Mesendoderm (in vitro differentiated cells): Measurements from ENCODE around the gene ALDH8A1.

Source experiments
- DNase-seq: peaks from one replicate; pipeline ENCODE4 v3.0.0; 2013
- H2AK5ac ChIP-seq: 2 replicates; pipeline ENCODE4 v1.6.1; 2013; ENCODE audit warnings: low read length, inconsistent platforms
- H2BK120ac ChIP-seq: 2 replicates; pipeline ENCODE4 v1.6.1; 2013; ENCODE audit warnings: low read depth, mild to moderate bottlenecking, low read length, moderate library complexity, mixed read lengths
- H2BK15ac ChIP-seq: replicated peaks from 2 replicates; pipeline ENCODE4 v1.6.1; 2013; ENCODE audit warnings: low read depth, mild to moderate bottlenecking, moderate library complexity
- H2BK5ac ChIP-seq: 2 replicates; pipeline ENCODE4 v1.6.1; 2013; ENCODE audit warnings: low read length, inconsistent platforms
- H3K18ac ChIP-seq: 2 replicates; pipeline ENCODE4 v1.6.1; 2013; ENCODE audit warnings: mild to moderate bottlenecking, low read length, mixed read lengths
- H3K23ac ChIP-seq: one replicate; pipeline ENCODE4 v1.6.1; 2013; ENCODE audit warnings: low read length
- H3K27ac ChIP-seq: 2 replicates; pipeline ENCODE4 v1.5.1; 2013; ENCODE audit warnings: low read depth, mild to moderate bottlenecking, inconsistent platforms, low read length, moderate library complexity
- H3K27me3 ChIP-seq: 2 replicates; pipeline ENCODE4 v1.6.1; 2013; ENCODE audit warnings: low read length, control low read depth, mild to moderate bottlenecking, inconsistent platforms; ENCODE audit not compliant: insufficient read depth, poor library complexity
- H3K36me3 ChIP-seq: 2 replicates; pipeline ENCODE4 v1.6.1; 2013; ENCODE audit warnings: low read length, inconsistent platforms; ENCODE audit not compliant: control insufficient read depth, insufficient read depth
- H3K4ac ChIP-seq: one replicate; pipeline ENCODE4 v1.6.1; 2013; ENCODE audit warnings: low read depth, mild to moderate bottlenecking, low read length, moderate library complexity
- H3K4me1 ChIP-seq: 2 replicates; pipeline ENCODE4 v1.6.1; 2013; ENCODE audit warnings: low read depth, low read length, inconsistent platforms; ENCODE audit not compliant: control insufficient read depth
- H3K4me2 ChIP-seq: 2 replicates; pipeline ENCODE4 v1.6.1; 2013; ENCODE audit warnings: low read length
- H3K4me3 ChIP-seq: 2 replicates; pipeline ENCODE4 v1.5.1; 2013; ENCODE audit warnings: mild to moderate bottlenecking, low read length
- H3K56ac ChIP-seq: one replicate; pipeline ENCODE4 v1.6.1; 2013; ENCODE audit warnings: low read length
- H3K79me1 ChIP-seq: 2 replicates; pipeline ENCODE4 v1.6.1; 2013; ENCODE audit warnings: low read length, inconsistent platforms
- H3K79me2 ChIP-seq: 2 replicates; pipeline ENCODE4 v1.6.1; 2013; ENCODE audit warnings: mild to moderate bottlenecking, low read length; ENCODE audit not compliant: control insufficient read depth, insufficient read depth
- H3K9ac ChIP-seq: 2 replicates; pipeline ENCODE4 v1.6.1; 2013; ENCODE audit warnings: low read length, inconsistent platforms
- H4K5ac ChIP-seq: one replicate; pipeline ENCODE4 v1.6.1; 2013; ENCODE audit warnings: low read length
- H4K8ac ChIP-seq: one replicate; pipeline ENCODE4 v1.6.1; 2013; ENCODE audit warnings: low read depth, mild to moderate bottlenecking, control low read depth, low read length, moderate library complexity
- WGBS: extraction: QIAGEN DNeasy Blood & Tissue Kit; methylation state at CpG from one replicate; pipeline ENCODE4 v1.1.7; 2013; ENCODE audit warnings: low lambda C conversion rate, missing lambda C conversion rate; ENCODE audit not compliant: insufficient coverage; ENCODE audit errors: extremely low coverage; 5-methylcytosine and 5-hydroxymethylcytosine counted together

Gene ALDH8A1

DNA sequence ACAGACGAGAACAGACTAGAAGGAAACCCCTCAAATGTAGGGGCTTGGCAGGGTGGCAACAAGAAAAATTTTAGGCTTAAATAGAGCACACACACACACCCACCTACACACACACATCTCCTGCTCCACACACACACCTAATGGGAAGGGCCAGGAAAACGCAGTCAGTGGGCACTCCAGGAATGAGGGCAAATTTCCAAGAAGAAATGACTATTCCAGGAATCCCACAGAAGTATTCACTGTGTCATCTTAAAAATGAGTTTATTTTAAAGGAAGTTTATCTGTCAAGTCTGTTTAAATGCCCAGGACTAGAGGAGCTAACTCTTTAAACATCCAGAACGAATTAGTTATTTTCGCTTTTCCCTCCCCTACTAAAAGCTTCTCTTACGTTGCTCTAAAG lies 13.0 kb downstream of the ALDH8A1 start:
- Histone ChIP-seq H3K18ac (no peak overlapping the region), H3K79me2 (no peaks in the 10 kb centered on the region), H2BK120ac (no peak overlapping the region), H4K8ac (no peak overlapping the region), H4K5ac (no peak overlapping the region), H3K23ac (no peak overlapping the region), H3K4me2 (no peak overlapping the region), H3K36me3 (no peaks in the 10 kb centered on the region), H3K79me1 (no peaks in the 10 kb centered on the region), H2AK5ac (no peak overlapping the region), H3K27ac (no peak overlapping the region), H2BK15ac (no peak overlapping the region), H3K9ac (no peak overlapping the region), H3K56ac (no peak overlapping the region), H3K27me3 (no peaks in the 10 kb centered on the region), H3K4me1 (peaks cover 4% of the 10 kb centered on the region), H3K4me3 (no peak overlapping the region), H2BK5ac (no peak overlapping the region), H3K4ac (no peak overlapping the region)
- no peak for DNase-seq
- WGBS, result no CpG with 5 or more reads among the region's 5 CpGs

DNA sequence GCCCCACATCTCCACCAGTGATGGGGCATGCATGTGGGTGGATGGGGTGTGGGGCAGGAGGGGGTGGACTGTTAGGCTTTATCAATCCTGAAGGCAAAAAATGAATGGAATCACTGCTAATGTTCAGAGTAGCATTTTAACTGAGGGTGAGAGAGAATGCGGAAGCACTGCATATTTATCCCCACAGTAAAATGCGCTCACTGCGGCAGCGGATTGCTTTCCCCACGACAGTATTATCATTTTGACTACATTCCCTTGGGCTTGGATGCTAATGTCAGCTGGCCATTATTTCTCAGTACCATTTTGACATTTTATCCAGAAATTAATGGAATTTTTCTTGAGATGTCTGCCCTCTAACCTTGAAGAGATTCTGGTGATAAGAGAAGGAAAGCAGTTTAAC lies 13.4 kb downstream of the ALDH8A1 start:
- no peak overlapping the region for H3K27ac ChIP-seq
- WGBS, result no CpG with 5 or more reads among the region's 5 CpGs

DNA sequence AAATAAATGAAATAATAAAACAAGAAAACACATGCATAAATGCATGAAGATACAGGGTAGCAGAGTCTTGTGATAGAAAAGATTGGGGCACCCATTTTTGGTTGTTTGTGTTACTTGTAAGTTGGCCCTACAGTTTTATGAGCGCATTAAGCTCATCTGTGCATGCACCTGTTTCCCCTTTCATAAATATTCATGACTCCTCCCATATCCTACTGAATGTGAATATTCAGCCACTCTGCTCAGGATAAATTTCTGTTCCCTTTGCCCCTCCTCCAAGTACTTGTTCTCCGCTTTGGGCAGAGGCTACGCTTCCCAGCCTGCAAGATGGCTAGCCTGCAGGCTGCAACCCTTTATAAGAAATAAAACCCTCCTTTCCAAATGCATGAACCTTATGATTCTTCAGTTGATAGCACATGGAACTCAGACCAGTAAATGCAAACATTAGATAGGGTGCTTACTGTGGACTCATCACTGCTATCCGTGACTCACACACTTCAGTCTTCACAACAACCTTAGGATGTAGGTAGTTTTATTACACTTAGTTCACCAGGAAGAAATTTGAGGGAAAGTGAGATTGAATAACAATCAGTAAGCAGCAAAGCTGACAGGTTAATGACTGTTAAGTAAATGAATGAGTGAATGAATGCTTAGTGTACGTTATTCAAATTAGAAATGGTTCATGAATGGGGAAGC lies 15.0 kb downstream of the ALDH8A1 start:
- no peak overlapping the region for H3K27ac ChIP-seq
- H3K18ac ChIP-seq, result no peak overlapping the region
- no peak overlapping the region for H3K9ac ChIP-seq
- H2BK15ac ChIP-seq, result no peak overlapping the region
- H4K8ac ChIP-seq, result no peak overlapping the region
- H3K79me1 ChIP-seq, result no peaks in the 10 kb centered on the region
- H2BK5ac ChIP-seq, result no peak overlapping the region
- no peak overlapping the region for H2AK5ac ChIP-seq
- no peak overlapping the region for H3K4me2 ChIP-seq
- H4K5ac ChIP-seq, result no peak overlapping the region
- no peaks in the 10 kb centered on the region for H3K79me2 ChIP-seq
- peaks cover 4% of the 10 kb centered on the region for H3K4me1 ChIP-seq
- H3K23ac ChIP-seq, result no peak overlapping the region
- no peak for DNase-seq
- no peak overlapping the region for H3K4ac ChIP-seq
- H3K36me3 ChIP-seq, result no peaks in the 10 kb centered on the region
- no peak overlapping the region for H3K56ac ChIP-seq
- no peak overlapping the region for H3K4me3 ChIP-seq
- no peak overlapping the region for H2BK120ac ChIP-seq
- WGBS, result no CpG with 5 or more reads among the region's 5 CpGs
- H3K27me3 ChIP-seq, result no peaks in the 10 kb centered on the region

More for the DNA sequence above, 13.4 kb downstream of the ALDH8A1 start:
- Histone ChIP-seq H3K9ac (no peak overlapping the region), H2AK5ac (no peak overlapping the region), H3K23ac (no peak overlapping the region), H3K79me2 (no peaks in the 10 kb centered on the region), H2BK5ac (no peak overlapping the region), H3K27me3 (no peaks in the 10 kb centered on the region), H2BK15ac (no peak overlapping the region), H3K4me1 (peaks cover 4% of the 10 kb centered on the region), H3K4ac (no peak overlapping the region), H4K8ac (no peak overlapping the region), H3K56ac (no peak overlapping the region), H3K4me2 (no peak overlapping the region), H2BK120ac (no peak overlapping the region), H4K5ac (no peak overlapping the region), H3K4me3 (no peak overlapping the region), H3K79me1 (no peaks in the 10 kb centered on the region), H3K36me3 (no peaks in the 10 kb centered on the region), H3K18ac (no peak overlapping the region)
- no peak for DNase-seq

DNA sequence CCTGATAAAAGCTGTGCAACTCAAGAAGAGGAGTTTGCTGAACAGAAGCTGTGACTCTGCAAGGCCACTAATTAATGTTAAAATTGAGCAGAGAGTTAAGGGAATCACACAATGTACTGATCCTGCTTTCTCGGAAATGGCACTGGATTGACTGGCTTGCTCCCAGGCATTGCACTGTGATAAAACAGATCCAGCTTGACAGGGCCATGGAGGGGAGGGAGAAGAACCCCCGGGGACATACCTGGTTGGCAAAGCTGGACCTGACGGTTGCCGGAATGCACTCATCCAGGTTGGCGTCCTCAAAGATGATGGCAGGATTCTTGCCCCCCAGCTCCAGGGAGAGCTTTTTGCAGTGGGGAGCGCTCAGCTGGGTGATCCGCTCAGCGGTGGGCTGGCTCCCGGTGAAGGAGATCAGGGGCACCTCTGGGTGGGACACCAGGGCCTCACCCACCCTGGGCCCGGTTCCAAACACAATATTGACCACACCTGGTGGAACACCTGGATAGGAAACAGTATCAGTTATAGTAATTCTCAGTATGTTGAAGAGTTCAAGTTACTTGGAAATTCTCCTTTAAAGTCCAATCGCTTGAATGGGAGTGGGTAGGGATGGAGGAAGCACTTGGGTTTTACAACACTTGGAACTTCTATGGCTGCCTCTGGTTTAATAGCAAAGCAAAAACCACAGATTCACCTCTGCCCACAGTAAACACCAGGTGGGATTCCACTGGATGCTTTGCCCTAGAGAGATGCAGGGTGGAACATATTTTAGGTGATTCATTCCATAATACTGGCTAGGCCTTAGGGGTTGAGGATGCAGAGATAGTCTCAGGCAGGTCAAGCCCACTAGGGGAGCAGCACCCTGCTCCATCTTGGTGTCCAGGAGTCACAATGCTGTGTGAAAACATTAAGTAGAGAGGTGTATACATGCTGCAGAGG lies 17.1 kb downstream of the ALDH8A1 start:
- H3K79me2 ChIP-seq, result no peaks in the 10 kb centered on the region
- no peak overlapping the region for H2BK15ac ChIP-seq
- no peak overlapping the region for H3K4ac ChIP-seq
- no peak overlapping the region for H3K23ac ChIP-seq
- H3K27me3 ChIP-seq, result no peaks in the 10 kb centered on the region
- no peak overlapping the region for H3K4me2 ChIP-seq
- no peak for DNase-seq
- H3K79me1 ChIP-seq, result no peaks in the 10 kb centered on the region
- no peak overlapping the region for H3K9ac ChIP-seq
- H2BK5ac ChIP-seq, result no peak overlapping the region
- no peak overlapping the region for H4K8ac ChIP-seq
- no peak overlapping the region for H3K27ac ChIP-seq
- H2AK5ac ChIP-seq, result no peak overlapping the region
- no CpG with 5 or more reads among the region's 11 CpGs for WGBS
- no peaks in the 10 kb centered on the region for H3K36me3 ChIP-seq
- no peak overlapping the region for H2BK120ac ChIP-seq
- no peak overlapping the region for H3K18ac ChIP-seq
- no peak overlapping the region for H3K56ac ChIP-seq
- no peak overlapping the region for H3K4me3 ChIP-seq
- H3K4me1 ChIP-seq, result peaks cover 2% of the 10 kb centered on the region
- no peak overlapping the region for H4K5ac ChIP-seq

DNA sequence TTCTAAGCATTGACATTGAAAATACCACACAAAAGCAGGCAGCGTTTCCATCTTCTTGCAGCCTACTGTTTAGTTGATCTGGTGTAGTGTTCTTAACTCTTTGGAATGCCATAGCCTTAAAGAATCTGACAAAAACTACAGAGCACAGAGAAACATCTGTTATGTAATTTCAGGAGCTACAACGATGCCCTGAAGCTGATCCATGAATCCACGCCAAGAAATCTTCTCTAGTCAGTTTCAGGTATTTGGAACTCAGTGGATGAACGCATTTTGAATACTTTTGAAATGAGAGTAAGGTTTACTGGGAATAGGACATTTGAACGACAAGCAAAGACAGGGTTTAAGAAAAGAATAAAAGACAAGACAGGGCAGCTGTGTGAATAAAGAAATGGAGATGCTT lies 17.8 kb downstream of the ALDH8A1 start:
- H3K36me3 ChIP-seq, result no peaks in the 10 kb centered on the region
- H3K79me1 ChIP-seq, result no peaks in the 10 kb centered on the region
- H3K27ac ChIP-seq, result no peak overlapping the region
- H2BK120ac ChIP-seq, result no peak overlapping the region
- no peak overlapping the region for H3K18ac ChIP-seq
- no peak for DNase-seq
- H3K9ac ChIP-seq, result no peak overlapping the region
- no peak overlapping the region for H2BK15ac ChIP-seq
- H3K27me3 ChIP-seq, result no peaks in the 10 kb centered on the region
- H3K4me1 ChIP-seq, result no peaks in the 10 kb centered on the region
- no peak overlapping the region for H2AK5ac ChIP-seq
- H3K23ac ChIP-seq, result no peak overlapping the region
- H3K4ac ChIP-seq, result no peak overlapping the region
- no peak overlapping the region for H2BK5ac ChIP-seq
- H3K4me3 ChIP-seq, result no peak overlapping the region
- H3K79me2 ChIP-seq, result no peaks in the 10 kb centered on the region
- H4K8ac ChIP-seq, result no peak overlapping the region
- H3K56ac ChIP-seq, result no peak overlapping the region
- no peak overlapping the region for H4K5ac ChIP-seq
- no CpG with 5 or more reads among the region's 5 CpGs for WGBS
- no peak overlapping the region for H3K4me2 ChIP-seq
